Trophoblast cell (in vitro differentiated cells and primary cell): Measurements from ENCODE around the gene ZCCHC8.
"Not testable (repeated sequence)": the region's sequence is repeated elsewhere in the genome, so short reads cannot be mapped to it uniquely, and the experiment has no call there.

Source experiments
- DNase-seq, 2 donors: peaks; one replicate each; pipeline ENCODE4 v3.0.0-alpha.2; 2016
- H2AFZ ChIP-seq: 2 replicates; pipeline ENCODE4 v1.6.1; 2013; ENCODE audit warnings: low read length, moderate library complexity, mild to moderate bottlenecking; ENCODE audit not compliant: insufficient read depth, poor library complexity
- H2AK5ac ChIP-seq: 2 replicates; pipeline ENCODE4 v1.6.1; 2013; ENCODE audit warnings: mild to moderate bottlenecking, low read length
- H2BK120ac ChIP-seq: 2 replicates; pipeline ENCODE4 v1.6.1; 2013; ENCODE audit warnings: low read length, mild to moderate bottlenecking, moderate library complexity; ENCODE audit not compliant: insufficient read depth, poor library complexity
- H2BK12ac ChIP-seq: 2 replicates; pipeline ENCODE4 v1.6.1; 2013; ENCODE audit warnings: mild to moderate bottlenecking, low read length, moderate library complexity
- H2BK5ac ChIP-seq: 2 replicates; pipeline ENCODE4 v1.6.1; 2013; ENCODE audit warnings: low read length, low read depth, moderate library complexity, mild to moderate bottlenecking; ENCODE audit not compliant: poor library complexity
- H3K14ac ChIP-seq: 2 replicates; pipeline ENCODE4 v1.6.1; 2013; ENCODE audit warnings: mild to moderate bottlenecking, low read length
- H3K18ac ChIP-seq: 2 replicates; pipeline ENCODE4 v1.6.1; 2013; ENCODE audit warnings: mild to moderate bottlenecking, low read length
- H3K23ac ChIP-seq: 2 replicates; pipeline ENCODE4 v1.6.1; 2013; ENCODE audit warnings: low read length
- H3K27ac ChIP-seq: 2 replicates; pipeline ENCODE4 v1.5.1; 2013; ENCODE audit warnings: low read depth, mild to moderate bottlenecking, inconsistent platforms, low read length, moderate library complexity
- H3K27me3 ChIP-seq: 2 replicates; pipeline ENCODE4 v1.6.1; 2013; ENCODE audit warnings: inconsistent platforms, mild to moderate bottlenecking, low read length, moderate library complexity; ENCODE audit not compliant: insufficient read depth
- H3K36me3 ChIP-seq, 2 experiments: 1 replicate in 1 of 2; 2 replicates in 1 of 2; pipeline ENCODE4 v1.6.1; 2013; ENCODE audit warnings: low read length in 2 of 2, mild to moderate bottlenecking in 2 of 2, moderate library complexity in 1 of 2; ENCODE audit not compliant: insufficient read depth in 2 of 2, control insufficient read depth in 1 of 2
- H3K4ac ChIP-seq: 2 replicates; pipeline ENCODE4 v1.6.1; 2013; ENCODE audit warnings: low read depth, mild to moderate bottlenecking, low read length, moderate library complexity
- H3K4me1 ChIP-seq, 2 experiments: 1 replicate in 1 of 2; 2 replicates in 1 of 2; pipeline ENCODE4 v1.6.1; 2013; ENCODE audit warnings: low read length in 2 of 2, mild to moderate bottlenecking in 2 of 2, moderate library complexity in 1 of 2; ENCODE audit not compliant: insufficient read depth in 2 of 2, control insufficient read depth in 1 of 2
- H3K4me2 ChIP-seq: 2 replicates; pipeline ENCODE4 v1.6.1; 2013; ENCODE audit warnings: inconsistent platforms, mild to moderate bottlenecking, low read length, moderate library complexity
- H3K4me3 ChIP-seq: 2 replicates; pipeline ENCODE4 v1.5.1; 2013; ENCODE audit warnings: mild to moderate bottlenecking, low read depth, low read length, inconsistent platforms
- H3K79me1 ChIP-seq: one replicate; pipeline ENCODE4 v1.6.1; 2013; ENCODE audit warnings: low read length
- H3K79me2 ChIP-seq: 2 replicates; pipeline ENCODE4 v1.6.1; 2013; ENCODE audit warnings: low read length, mild to moderate bottlenecking; ENCODE audit not compliant: control insufficient read depth, insufficient read depth, poor library complexity
- H3K9ac ChIP-seq: 2 replicates; pipeline ENCODE4 v1.6.1; 2013; ENCODE audit warnings: mild to moderate bottlenecking, low read length
- H3K9me3 ChIP-seq: 2 replicates; pipeline ENCODE4 v1.6.1; 2013; ENCODE audit warnings: low read depth, mild to moderate bottlenecking, control low read depth, inconsistent platforms, low read length; ENCODE audit not compliant: insufficient read depth
- H4K12ac ChIP-seq: 2 replicates; pipeline ENCODE4 v1.6.1; 2013; ENCODE audit warnings: low read depth, mild to moderate bottlenecking, low read length, moderate library complexity
- H4K8ac ChIP-seq: 2 replicates; pipeline ENCODE4 v1.6.1; 2013; ENCODE audit warnings: low read depth, mild to moderate bottlenecking, low read length, moderate library complexity
- H4K91ac ChIP-seq: one replicate; pipeline ENCODE4 v1.6.1; 2013; ENCODE audit warnings: low read depth, mild to moderate bottlenecking, low read length, moderate library complexity
- WGBS: extraction: QIAGEN DNeasy Blood & Tissue Kit; methylation state at CpG from one replicate; pipeline ENCODE4 v1.1.7; 2013; ENCODE audit warnings: missing lambda C conversion rate; ENCODE audit not compliant: insufficient read length, insufficient coverage; ENCODE audit errors: extremely low coverage; 5-methylcytosine and 5-hydroxymethylcytosine counted together

The ZCCHC8 gene

DNA sequence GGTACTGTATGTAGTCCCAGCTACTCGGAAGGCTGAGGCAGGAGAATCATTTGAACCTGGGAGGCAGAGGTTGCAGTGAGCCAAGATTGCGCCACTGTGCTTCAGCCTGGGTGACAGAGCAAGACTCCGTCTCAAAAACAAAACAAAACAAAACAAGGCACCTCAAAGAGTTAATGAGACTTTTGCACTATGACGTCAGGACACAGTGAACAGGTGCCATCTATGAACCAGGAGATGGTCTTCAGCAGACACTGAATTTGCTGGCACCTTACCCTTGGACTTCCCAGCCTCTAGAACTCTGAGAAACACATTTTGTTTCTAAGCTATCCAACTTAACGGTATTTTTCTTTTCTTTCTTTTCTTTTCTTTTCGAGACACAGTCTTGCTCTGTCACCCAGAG lies 54.3 kb downstream of the ZCCHC8 start:
- H3K9me3 ChIP-seq, H3K4me2 ChIP-seq, H3K79me2 ChIP-seq, H2BK120ac ChIP-seq, H2AK5ac ChIP-seq, H4K12ac ChIP-seq, H3K79me1 ChIP-seq, H4K8ac ChIP-seq, DNase-seq, H3K14ac ChIP-seq, H3K4me3 ChIP-seq, H3K23ac ChIP-seq, H2BK5ac ChIP-seq, H3K27me3 ChIP-seq, H3K18ac ChIP-seq, H2BK12ac ChIP-seq, H2AFZ ChIP-seq, H4K91ac ChIP-seq, H3K9ac ChIP-seq, H3K27ac ChIP-seq, H3K4ac ChIP-seq, H3K36me3 ChIP-seq, H3K4me1 ChIP-seq: not testable (repeated sequence)
- WGBS = no CpG with 5 or more reads among the region's 6 CpGs

DNA sequence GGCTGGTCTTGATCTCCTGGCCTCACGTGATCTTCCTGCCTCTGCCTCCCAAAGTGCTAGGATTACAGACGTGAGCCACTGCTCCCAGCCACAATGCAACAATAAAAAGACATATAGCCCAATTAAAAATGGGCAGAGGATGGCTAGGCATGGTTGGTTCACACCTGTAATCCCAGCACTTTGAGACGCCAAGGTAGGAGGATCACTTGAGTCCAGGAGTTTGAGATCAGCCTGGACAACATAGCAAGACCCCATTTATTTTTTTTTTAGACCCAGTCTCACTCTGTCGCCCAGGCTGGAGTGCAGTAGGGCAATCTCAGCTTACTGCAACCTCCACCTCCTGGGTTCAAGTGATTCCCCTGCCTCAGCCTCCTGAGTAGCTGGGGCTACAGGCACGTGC lies 56.7 kb downstream of the ZCCHC8 start:
- H3K23ac ChIP-seq, H2AFZ ChIP-seq, H4K91ac ChIP-seq, H2BK5ac ChIP-seq, H3K9me3 ChIP-seq, H3K27me3 ChIP-seq, H3K4me2 ChIP-seq, H3K36me3 ChIP-seq, H3K18ac ChIP-seq, H3K4me3 ChIP-seq, H3K4ac ChIP-seq, H2AK5ac ChIP-seq, H3K9ac ChIP-seq, H4K8ac ChIP-seq, H3K79me2 ChIP-seq, H2BK120ac ChIP-seq, H2BK12ac ChIP-seq, H3K4me1 ChIP-seq, H3K79me1 ChIP-seq, DNase-seq, H3K27ac ChIP-seq, H3K14ac ChIP-seq, H4K12ac ChIP-seq: not testable (repeated sequence)
- no CpG with 5 or more reads among the region's 5 CpGs for WGBS

DNA sequence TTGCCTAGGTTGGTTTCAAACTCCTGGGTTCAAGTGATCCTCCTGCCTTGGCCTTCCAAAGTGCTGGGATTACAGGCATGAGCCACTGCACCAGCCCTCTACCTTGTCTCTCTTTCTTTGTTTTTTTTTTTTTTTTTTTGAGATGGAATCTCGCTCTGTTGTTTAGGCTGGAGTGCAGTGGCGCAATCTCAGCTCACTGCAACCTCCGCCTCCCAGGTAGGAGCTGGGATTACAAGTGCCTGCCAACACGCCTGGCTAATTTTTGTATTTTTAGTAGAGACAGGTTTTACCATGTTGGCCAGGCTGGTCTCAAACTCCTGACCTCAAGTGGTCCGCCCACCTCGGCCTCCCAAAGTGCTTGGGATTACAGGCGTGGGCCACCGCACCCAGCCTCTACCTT lies 61.9 kb downstream of the ZCCHC8 start:
- not testable (repeated sequence) for H3K36me3 ChIP-seq, H3K23ac ChIP-seq, H3K27ac ChIP-seq, H3K4me2 ChIP-seq, H3K4ac ChIP-seq, H3K14ac ChIP-seq, H4K12ac ChIP-seq, H3K79me1 ChIP-seq, H2BK12ac ChIP-seq, H2AK5ac ChIP-seq, H2BK120ac ChIP-seq, H3K79me2 ChIP-seq, H3K4me3 ChIP-seq, H3K18ac ChIP-seq, H3K27me3 ChIP-seq, H3K4me1 ChIP-seq, H4K8ac ChIP-seq, H2AFZ ChIP-seq, H4K91ac ChIP-seq, H3K9me3 ChIP-seq, H2BK5ac ChIP-seq, H3K9ac ChIP-seq
- peak; percentile 50 to 72 for DNase-seq
- WGBS = no CpG with 5 or more reads among the region's 8 CpGs

DNA sequence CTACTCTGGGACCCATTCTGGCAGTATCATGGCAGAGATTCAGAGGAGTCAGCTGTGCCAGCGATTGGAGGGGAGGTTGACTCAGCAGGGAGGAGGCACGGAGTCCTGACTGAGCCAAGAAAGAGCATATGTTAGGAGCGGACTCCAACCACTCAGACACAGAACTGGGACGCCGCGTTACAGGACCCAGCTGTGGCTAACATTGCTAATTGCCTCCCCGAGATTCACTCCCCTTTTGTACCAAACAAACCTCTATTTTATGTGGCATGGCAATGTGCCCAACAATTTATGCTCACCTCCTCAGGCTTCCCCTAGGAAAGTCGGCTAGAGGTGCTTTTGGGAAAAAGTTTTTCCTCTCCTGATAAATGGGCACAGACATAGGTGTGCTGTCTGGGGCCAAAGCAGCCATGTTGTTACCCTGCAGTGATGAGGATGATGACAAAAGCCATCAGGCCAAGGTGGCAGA lies 63.0 kb downstream of the ZCCHC8 start:
- H3K9me3 ChIP-seq = no peaks in the 10 kb centered on the region
- H2BK12ac ChIP-seq = peak overlapping the region; percentile 67
- no peak overlapping the region for H3K27ac ChIP-seq
- peak overlapping the region; percentile 41 for H3K14ac ChIP-seq
- DNase-seq = no peak
- peak overlapping the region; percentile 55 for H4K91ac ChIP-seq
- no peaks in the 10 kb centered on the region for H3K79me1 ChIP-seq
- H3K36me3 ChIP-seq = no peaks in the 10 kb centered on the region
- WGBS = no CpG with 5 or more reads among the region's 8 CpGs
- no peak overlapping the region for H4K12ac ChIP-seq
- no peak overlapping the region for H3K23ac ChIP-seq
- H3K18ac ChIP-seq = peak overlapping the region; percentile 59
- H3K4me3 ChIP-seq = no peak overlapping the region
- no peaks in the 10 kb centered on the region for H3K4me1 ChIP-seq
- H2AK5ac ChIP-seq = peak overlapping the region; percentile 72
- H2BK120ac ChIP-seq = peak overlapping the region; percentile 20
- no peak overlapping the region for H4K8ac ChIP-seq
- H2AFZ ChIP-seq = no peak overlapping the region
- H2BK5ac ChIP-seq = peak overlapping the region; percentile 18
- H3K4ac ChIP-seq = peak overlapping the region; percentile 35
- H3K27me3 ChIP-seq = no peaks in the 10 kb centered on the region
- no peak overlapping the region for H3K4me2 ChIP-seq
- no peak overlapping the region for H3K9ac ChIP-seq
- no peaks in the 10 kb centered on the region for H3K79me2 ChIP-seq
